CD4-positive, alpha-beta T cell treated with Interferon alpha-2 for 1 hour (primary cell): ENCODE measurements around the gene FRG1.
"Not testable (repeated sequence)": the region's sequence is repeated elsewhere in the genome, so short reads cannot be mapped to it uniquely, and the experiment has no call there.

Experiments used
- DNase-seq, 2 donors: peaks; one replicate each; pipeline ENCODE4 v3.0.0-alpha.2; 2020 to 2022

FRG1 gene

DNA sequence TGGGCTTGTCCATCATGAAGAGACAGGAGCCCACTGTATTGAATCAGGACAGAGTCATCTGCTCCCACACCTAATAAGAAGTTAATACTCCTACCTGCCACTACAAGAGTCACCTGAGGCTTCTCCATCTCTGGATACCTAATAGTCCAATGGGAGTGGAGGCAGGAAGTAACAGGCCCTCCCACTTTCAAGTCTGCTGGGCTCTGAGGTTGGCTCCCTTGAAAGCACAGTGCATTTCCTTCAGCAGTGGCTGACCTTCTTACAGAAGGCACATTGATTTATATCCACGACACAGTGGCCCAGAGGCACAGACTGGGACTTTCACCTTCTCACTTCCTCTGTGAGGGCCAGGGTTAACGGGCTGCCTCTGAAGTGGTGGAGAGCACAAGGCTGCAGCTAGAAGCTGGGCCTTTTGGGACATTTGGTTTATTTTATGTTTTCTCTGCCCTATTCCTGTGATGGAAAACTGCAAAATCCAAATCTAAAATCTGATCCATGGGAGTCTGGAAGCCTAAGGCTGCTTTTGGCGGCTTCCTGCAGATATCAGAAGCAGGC is 48.3 kb downstream of the FRG1 start:
- no peak for DNase-seq

- DNase-seq = not testable (repeated sequence)
These were observed 49.3 kb downstream of the FRG1 start for GRCh38 chr4:189989941-189990340.
